Pancreas (tissue), 10 donors: Measurements from ENCODE around the gene CNTRL. TPM values are rescaled to one million over a fixed set of nuclear protein-coding genes. Genes with fewer than 3 reads are reported as not detected.

ENCODE experiments used
- ATAC-seq, 4 donors: fragments of 200-7000 bp; cut with Tn5 transposase; one replicate each; pipeline versions ENCODE4 v1.8.0 to v1.9.1; 2020; ENCODE audit warnings: mild to moderate bottlenecking in 4 of 4, moderate library complexity in 4 of 4
- DNase-seq, 6 donors: peaks; one replicate each; pipeline ENCODE4 v3.0.0-alpha.2; 2020
- FAIRE-seq: peaks from 2 replicates; lab custom pipeline; 2012; peaks lifted over from hg19 to GRCh38; lab: Jason Lieb, UNC
- H3K27ac ChIP-seq, 4 donors: fragments of 200-600 bp; sonication (generic); 1 replicate in 3 of 4; 2 replicates in 1 of 4; pipeline versions ENCODE4 v1.5.0 to v1.8.0; 2020
- H3K27me3 ChIP-seq, 4 donors: fragments of 200-600 bp; one replicate each; pipeline ENCODE4 v1.8.0; 2021
- H3K36me3 ChIP-seq, 3 donors: fragments of 200-600 bp; sonication (generic) in 1 of 3; one replicate each; pipeline versions ENCODE4 v1.5.0 to v1.8.0; 2020 to 2021
- H3K4me1 ChIP-seq, 3 donors: fragments of 200-600 bp; one replicate each; pipeline ENCODE4 v1.8.0; 2021
- H3K4me3 ChIP-seq, 4 donors: fragments of 200-600 bp; sonication (generic) in 2 of 4; one replicate each; pipeline versions ENCODE4 v1.5.0 to v1.8.0; 2020 to 2021
- H3K9me3 ChIP-seq, 4 donors: fragments of 200-600 bp; one replicate each; pipeline ENCODE4 v1.8.0; 2021
- WGBS, 2 donors: extraction: QIAGEN DNeasy Blood & Tissue Kit; methylation state at CpG; one replicate each; pipeline ENCODE4 v1.1.7; 2013; 5-methylcytosine and 5-hydroxymethylcytosine counted together
- intact Hi-C, 3 donors: fragments of 100-400 bp; cut with DNase I; formaldehyde crosslinking; loops; one replicate each; pipeline versions ENCODE4 v1.11.1 to v1.14.2; 2022
- polyA plus RNA-seq, 2 donors: library from polyadenylated mRNA; stranded (reverse); fragments of 200-250 nt; gene quantifications; one replicate each; pipeline ENCODE4 v1.2.3, GENCODE V29; 2013
- total RNA-seq, 6 donors: library from RNA; stranded (reverse); fragmentation: NEBNext Ultra II Directional in 4 of 6; extraction: Animal tissue kit (Norgen Biotek cat#: 25700) in 4 of 6; gene quantifications; one replicate each; pipeline versions ENCODE4 v1.2.1 to v1.2.4, GENCODE V29; 2021 to 2023
- TF ChIP-seq, protein P1 (sequence below), 4 donors: fragments of 200-600 bp; sonication (generic) in 3 of 4; IDR thresholded peaks; one replicate each; pipeline versions ENCODE4 v1.5.0 to v1.8.0; 2021; ENCODE audit warnings: antibody characterized with exemption in 4 of 4
- donor health status: healthy with polysubstance abuse.
- donor health status: DM: no; HTN: no; CAD: no; lungs with moderate emphysema.
- donor health status: DM: no; HTN: no; CAD: no.
- donor health status: control.
- donor health status: control.
- donor health status: Bipolar disorder and iron deficiency.
- donor health status: DM: yes; HTN: yes; CAD: no.
- donor health status: DM: no; HTN: no; CAD: no.
- donor health status: DM: no; HTN: no; CAD: no.
- donor health status: DM: yes; HTN: yes; CAD: no.

Gene CNTRL
- total and polyA plus RNA-seq, 8 donors, result 5.0 to 12.1 (median 6.5) TPM

DNA sequence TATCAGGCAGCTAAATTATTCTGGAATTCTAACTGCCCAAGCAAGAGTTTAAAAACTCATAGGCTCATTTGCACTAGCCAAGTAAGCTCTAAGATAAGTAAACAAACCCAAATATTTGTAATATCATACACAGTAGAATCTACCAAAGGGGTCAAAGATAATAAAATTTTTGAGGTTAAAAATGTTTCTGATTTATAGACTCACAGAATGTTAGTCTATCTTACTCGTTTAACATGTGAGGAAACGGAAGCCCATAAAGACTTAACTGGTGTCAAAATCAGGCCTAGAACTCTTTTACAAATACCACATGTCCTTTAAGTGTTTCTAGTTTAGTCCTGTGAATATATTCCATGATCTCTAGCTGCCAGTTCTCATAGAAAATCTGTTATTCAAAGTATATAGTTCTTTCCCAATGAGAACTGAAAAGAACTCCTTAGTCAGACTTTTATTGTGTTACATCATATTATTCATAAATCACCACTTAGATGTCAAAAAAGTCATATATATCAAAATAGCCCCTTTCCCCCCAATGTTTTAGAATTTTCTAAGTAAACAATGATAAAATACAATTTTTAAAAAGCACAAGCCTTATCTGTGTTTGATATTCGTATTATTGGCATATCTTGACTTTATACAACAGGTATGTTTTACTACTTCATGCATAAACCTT, 113.0 kb downstream of the CNTRL start:
- DNase-seq (no peak), ATAC-seq (no peak), FAIRE-seq (no peak)
- H3K4me3 ChIP-seq, result no peak overlapping the region
- intact Hi-C loops, result no loop called here
- H3K9me3 ChIP-seq, result no peaks in the 10 kb centered on the region
- H3K4me1 ChIP-seq, result peaks cover 37 to 56% (median 55%) of the 10 kb centered on the region in 3 donors
- no peaks in the 10 kb centered on the region for H3K27me3 ChIP-seq
- TF ChIP-seq, protein P1, sequence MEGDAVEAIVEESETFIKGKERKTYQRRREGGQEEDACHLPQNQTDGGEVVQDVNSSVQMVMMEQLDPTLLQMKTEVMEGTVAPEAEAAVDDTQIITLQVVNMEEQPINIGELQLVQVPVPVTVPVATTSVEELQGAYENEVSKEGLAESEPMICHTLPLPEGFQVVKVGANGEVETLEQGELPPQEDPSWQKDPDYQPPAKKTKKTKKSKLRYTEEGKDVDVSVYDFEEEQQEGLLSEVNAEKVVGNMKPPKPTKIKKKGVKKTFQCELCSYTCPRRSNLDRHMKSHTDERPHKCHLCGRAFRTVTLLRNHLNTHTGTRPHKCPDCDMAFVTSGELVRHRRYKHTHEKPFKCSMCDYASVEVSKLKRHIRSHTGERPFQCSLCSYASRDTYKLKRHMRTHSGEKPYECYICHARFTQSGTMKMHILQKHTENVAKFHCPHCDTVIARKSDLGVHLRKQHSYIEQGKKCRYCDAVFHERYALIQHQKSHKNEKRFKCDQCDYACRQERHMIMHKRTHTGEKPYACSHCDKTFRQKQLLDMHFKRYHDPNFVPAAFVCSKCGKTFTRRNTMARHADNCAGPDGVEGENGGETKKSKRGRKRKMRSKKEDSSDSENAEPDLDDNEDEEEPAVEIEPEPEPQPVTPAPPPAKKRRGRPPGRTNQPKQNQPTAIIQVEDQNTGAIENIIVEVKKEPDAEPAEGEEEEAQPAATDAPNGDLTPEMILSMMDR (IDR thresholded peaks at IDR 0.05), result no peak
- H3K36me3 ChIP-seq, result peaks cover 0 to 9% (median 0%) of the 10 kb centered on the region in 3 donors
- no peak overlapping the region for H3K27ac ChIP-seq
- 41 to 47% methylated on average over 3 of the region's 3 CpGs for WGBS, 2 donors

DNA sequence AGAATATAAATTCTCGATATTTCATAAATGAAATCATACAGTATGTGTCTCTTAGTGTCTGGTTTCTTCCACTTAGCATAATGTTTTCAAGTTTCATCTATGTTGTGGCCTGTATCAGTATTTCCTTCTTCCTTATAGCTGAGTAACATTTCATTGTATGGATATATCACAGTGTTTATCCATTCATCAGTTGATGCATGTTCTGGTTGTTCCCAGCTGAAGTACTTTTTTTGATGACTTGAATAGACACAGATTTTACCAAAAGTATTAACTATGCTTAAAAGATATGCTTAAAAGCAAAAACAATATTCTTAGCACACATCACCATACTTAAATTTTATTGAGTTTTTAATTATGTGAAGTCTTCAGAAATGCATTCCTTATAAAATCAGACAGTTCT, 114.3 kb downstream of the CNTRL start:
- DNase-seq, result no peak
- no peak for FAIRE-seq
- no peak for ATAC-seq
- H3K4me1 ChIP-seq, result peaks cover 25 to 51% (median 50%) of the 10 kb centered on the region in 3 donors
- intact Hi-C loops, result no loop called here
- H3K4me3 ChIP-seq, result no peak overlapping the region
- TF ChIP-seq, protein P1 (IDR thresholded peaks at IDR 0.05), result no peak
- WGBS, 2 donors, result 88 to 90% methylated on average over 1 of the region's 1 CpG
- H3K27ac ChIP-seq, result no peak overlapping the region
- H3K9me3 ChIP-seq, result no peaks in the 10 kb centered on the region
- H3K36me3 ChIP-seq, result peaks cover 0 to 9% (median 0%) of the 10 kb centered on the region in 3 donors
- no peaks in the 10 kb centered on the region for H3K27me3 ChIP-seq

DNA sequence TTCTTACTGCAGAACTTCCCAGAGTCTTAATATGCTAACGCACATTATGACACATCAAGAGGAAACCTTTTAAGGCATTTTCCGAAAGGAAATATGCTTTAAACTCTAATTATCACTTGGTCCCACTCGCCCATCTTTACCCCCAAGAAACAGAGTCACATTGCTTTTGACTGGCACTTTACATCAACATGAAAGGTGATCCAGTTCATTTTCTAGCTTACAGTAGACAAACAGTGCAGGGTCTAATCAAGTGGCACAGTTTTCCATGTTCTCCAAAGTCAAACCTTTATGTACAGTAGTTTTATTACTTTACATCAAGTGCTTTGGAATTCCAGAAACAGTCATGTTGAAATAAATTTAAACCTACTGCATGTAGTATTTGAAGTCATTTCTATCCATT, 114.9 kb downstream of the CNTRL start:
- Histone ChIP-seq H3K9me3 (no peaks in the 10 kb centered on the region), H3K4me1 (peaks cover 18 to 54% (median 47%) of the 10 kb centered on the region in 3 donors), H3K36me3 (peaks cover 0 to 9% (median 0%) of the 10 kb centered on the region in 3 donors), H3K27me3 (no peaks in the 10 kb centered on the region), H3K27ac (no peak overlapping the region), H3K4me3 (no peak overlapping the region)
- WGBS, 2 donors, result 94 to 95% methylated on average over 3 of the region's 3 CpGs
- FAIRE-seq, result no peak
- no peak for ATAC-seq
- no peak for DNase-seq
- TF ChIP-seq, protein P1 (IDR thresholded peaks at IDR 0.05), result no peak
- intact Hi-C loops, result no loop called here

DNA sequence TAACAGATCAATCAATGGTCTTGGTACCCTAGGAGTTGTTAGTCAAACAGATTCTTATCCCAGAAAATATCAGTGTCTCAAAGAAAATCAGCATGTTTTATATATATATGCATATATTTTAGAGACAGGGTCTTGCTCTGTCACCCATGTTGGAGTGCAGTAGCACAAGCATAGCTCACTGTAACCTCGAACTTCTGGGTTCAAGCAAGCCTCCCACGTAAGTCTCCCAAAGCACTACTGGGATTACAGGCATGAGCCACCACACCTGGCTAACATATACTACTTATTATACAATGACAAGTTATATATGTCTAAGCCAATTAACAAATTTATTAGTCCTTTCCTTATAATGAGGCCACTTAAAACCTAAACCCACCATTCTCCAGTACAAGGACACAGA, 116.5 kb downstream of the CNTRL start:
- Histone ChIP-seq H3K4me1 (peaks cover 27 to 70% (median 58%) of the 10 kb centered on the region in 3 donors), H3K27me3 (no peaks in the 10 kb centered on the region), H3K36me3 (peaks cover 0 to under 1% (median 0%) of the 10 kb centered on the region in 3 donors), H3K9me3 (no peaks in the 10 kb centered on the region), H3K27ac (no peak overlapping the region), H3K4me3 (no peak overlapping the region)
- intact Hi-C loops, result no loop called here
- WGBS, 2 donors, result 90 to 93% methylated on average over 2 of the region's 2 CpGs
- FAIRE-seq, result no peak
- TF ChIP-seq, protein P1 (IDR thresholded peaks at IDR 0.05), result no peak
- no peak for ATAC-seq
- DNase-seq, result no peak

DNA sequence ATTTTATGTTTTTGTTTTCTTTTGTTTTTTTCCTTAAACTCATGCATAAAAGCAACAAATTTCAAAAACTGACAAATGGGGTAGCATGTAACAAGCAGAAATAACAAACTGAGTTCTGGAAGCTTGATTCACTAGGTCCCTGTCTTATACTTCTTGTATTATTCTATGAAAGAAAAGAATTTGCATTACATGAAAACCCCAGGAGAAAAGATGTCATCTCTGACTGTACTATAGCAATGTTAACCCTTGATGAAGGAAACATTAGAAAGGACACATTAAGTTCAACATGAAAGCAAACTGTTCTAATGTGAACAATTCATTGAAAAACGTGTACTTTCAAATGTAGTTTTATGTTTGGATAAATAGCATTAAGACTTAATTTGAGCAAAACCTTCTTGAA, 117.8 kb downstream of the CNTRL start:
- TF ChIP-seq, protein P1 (IDR thresholded peaks at IDR 0.05), result no peak

More for the DNA sequence above, 117.8 kb downstream of the CNTRL start:
- no peak for FAIRE-seq
- Histone ChIP-seq H3K27me3 (no peaks in the 10 kb centered on the region), H3K4me3 (no peak overlapping the region), H3K9me3 (no peaks in the 10 kb centered on the region), H3K27ac (no peak overlapping the region), H3K4me1 (peaks cover 24 to 74% (median 64%) of the 10 kb centered on the region in 3 donors), H3K36me3 (no peaks in the 10 kb centered on the region)
- DNase-seq, result no peak
- 22 to 31% methylated on average over 1 of the region's 1 CpG for WGBS, 2 donors
- intact Hi-C loops, result no loop called here
- ATAC-seq, result no peak
